IPS-18c (cell line): ENCODE results near the gene PGS1.

Source experiments
- H3K4me3 ChIP-seq: 2 replicates; pipeline ENCODE4 v1.7.0; 2013; ENCODE audit warnings: low read depth, mild to moderate bottlenecking, low read length, moderate library complexity; ENCODE audit not compliant: insufficient read depth
- H3K9me3 ChIP-seq: one replicate; pipeline ENCODE4 v1.6.1; 2013; ENCODE audit warnings: mild to moderate bottlenecking, low read length, moderate library complexity; ENCODE audit not compliant: control insufficient read depth, insufficient read depth

Gene PGS1

DNA sequence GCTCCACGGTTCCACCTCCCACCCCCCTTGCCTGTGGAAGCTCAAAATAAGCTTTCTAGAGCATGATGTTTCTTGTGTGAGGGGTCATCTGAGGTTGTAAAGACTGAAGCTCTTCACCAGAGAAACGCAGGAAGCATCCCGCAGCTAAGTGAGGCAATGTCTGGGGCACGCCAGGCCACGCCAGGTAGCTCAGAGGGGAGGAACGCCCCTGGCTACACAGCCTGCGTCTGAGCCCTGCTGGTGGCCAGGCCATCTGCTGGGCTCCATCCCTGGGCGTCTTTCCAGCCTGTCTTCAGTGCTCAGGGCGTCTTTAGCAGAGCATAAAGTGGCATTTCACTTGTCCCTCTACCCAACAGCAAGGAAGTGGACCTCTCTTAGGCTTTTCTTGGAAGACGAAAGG lies 33.8 kb upstream of the PGS1 start:
- H3K4me3 ChIP-seq = no peak overlapping the region
- H3K9me3 ChIP-seq = no peaks in the 10 kb centered on the region

DNA sequence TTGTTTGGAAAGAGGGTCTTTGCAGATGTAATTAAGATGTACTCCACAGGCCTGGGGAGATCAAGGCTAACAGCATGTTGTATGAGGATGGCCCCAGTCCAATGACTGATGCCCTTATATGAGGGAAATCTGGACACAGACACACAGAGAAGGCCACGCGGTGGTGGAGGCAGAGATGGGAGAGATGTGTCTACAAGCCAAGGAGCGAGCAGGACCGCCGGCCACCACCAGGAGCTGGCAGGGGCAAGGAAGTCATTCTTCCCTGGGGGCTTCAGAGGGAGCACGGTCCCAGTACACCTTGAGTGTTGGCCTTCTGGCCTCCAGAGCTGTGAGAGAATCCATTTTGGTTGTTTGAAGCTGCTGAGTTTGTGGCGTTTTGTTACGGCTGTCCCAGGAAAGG lies 33.3 kb upstream of the PGS1 start:
- no peak overlapping the region for H3K4me3 ChIP-seq

DNA sequence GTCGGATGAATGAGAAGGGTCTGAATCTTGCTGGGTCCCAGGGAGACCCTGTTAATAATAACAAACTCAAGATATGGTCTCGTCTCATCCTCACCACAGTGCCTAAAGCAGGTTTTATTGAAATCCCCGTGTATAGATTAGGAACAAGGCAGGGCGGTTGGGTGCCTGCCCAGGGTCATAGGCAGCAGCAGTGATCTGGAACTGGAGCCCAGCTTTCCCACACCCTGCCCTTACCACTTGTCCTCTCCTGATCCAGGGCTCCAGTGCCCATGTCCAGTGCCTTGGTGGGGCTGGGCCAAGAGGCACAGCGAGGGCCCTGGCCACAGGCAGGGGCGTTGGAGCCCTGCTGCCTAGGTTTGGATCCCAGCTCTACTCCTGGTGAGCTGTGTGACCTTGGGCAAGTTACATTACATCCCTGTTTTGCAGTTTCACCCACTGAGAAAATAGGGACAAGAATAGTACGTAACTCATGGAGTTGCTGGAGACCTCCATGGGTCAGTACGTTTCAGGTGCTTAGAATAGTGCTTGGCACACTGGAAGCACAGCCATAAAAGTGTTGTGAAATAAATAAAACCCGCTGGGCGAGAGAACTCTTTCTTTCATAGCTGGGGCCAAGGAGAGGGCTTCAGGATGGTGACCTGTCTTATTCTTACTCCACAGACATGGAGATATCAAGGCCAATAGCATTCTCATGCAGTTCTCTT lies 32.5 kb upstream of the PGS1 start:
- H3K4me3 ChIP-seq = no peak overlapping the region
- H3K9me3 ChIP-seq = peaks cover 2% of the 10 kb centered on the region

More for the DNA sequence above, 33.3 kb upstream of the PGS1 start:
- H3K9me3 ChIP-seq = no peaks in the 10 kb centered on the region

DNA sequence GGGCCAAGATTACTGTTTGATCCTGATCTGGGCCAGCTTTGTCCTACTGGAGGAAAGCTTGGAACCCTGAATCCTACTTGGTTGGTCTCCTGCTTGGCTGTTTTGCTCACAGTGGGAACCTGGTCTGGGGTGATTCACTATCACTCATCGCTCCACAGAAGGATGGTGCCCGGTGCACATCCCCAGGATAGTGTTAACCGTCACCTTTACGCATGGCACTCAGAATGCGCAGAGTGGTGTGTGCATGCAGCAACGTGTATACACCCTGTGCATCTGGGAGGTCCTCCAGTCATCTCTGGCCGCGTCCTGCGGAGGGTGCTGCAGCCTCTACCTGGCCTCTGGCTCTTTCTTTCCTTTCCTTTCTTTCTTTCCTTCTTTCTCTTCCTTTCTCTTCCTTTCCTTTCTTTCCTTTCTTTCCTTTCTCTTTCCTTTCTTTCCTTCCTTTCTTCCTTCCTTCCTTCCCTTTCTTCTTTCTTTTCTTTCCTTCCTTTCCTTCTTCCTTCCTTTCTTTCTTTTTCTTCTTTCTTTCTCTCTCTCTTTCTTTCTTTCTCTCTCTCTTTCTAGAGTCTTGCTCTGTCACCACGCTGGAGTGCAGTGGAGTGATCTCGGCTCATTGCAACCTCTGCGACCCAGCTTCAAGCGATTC lies 31.7 kb upstream of the PGS1 start:
- Histone ChIP-seq H3K4me3 (no peak overlapping the region), H3K9me3 (peaks cover 2% of the 10 kb centered on the region)

DNA sequence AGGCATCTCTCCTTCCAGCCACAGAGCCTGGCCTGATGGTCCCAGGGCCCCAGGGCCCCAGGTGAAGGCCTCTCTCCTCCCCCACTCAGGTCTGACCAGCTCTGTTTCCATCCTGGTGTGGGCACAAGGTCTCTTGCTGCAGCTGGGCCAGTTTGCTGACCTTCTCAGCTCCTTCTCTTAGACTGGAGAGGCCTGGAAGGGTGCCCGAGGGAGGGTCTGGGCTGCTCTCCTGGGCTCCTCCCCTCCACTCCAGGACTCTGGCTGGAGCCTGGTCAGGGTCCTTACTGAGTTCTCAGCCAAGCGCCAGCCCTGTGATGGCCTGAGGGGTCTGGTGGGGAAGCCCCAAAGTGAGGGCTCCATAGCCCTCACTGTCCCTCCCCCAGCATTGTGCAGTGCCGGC lies 31.0 kb upstream of the PGS1 start:
- peaks cover 2% of the 10 kb centered on the region for H3K9me3 ChIP-seq
- H3K4me3 ChIP-seq = no peak overlapping the region

DNA sequence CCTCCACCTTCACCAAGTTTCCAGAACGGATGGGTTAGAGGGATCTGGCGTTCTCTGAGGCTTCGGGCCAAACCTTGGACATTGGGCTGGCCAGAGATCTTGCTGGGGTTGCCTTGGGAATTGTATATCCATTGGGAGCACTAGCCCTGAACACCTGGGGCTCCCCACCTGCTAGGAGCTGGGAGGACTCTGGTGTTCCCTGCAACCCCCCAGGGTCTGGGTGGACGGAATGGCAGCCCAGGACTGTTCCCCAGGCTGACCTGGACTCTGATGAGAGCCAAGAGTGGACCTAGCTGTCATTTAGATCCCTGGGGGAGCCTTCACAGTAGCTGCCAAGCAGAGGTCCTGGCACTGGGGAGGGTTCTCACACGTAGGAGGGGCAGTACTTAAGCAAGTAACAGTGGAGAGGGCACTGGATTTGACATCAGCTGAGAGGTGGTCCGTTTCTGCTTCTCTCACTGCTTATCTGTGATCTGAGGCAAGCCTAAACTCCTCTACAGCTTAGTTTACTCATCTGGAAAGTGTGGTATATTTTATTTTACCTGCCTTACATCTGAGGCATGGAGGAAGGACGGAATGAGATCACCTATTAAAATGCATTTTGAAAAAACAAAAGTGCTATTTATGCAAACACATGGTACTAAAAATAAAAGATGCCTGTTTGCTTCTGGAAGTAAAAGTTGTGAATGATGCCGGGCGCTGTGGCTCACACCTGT lies 30.2 kb upstream of the PGS1 start:
- H3K4me3 ChIP-seq = no peak overlapping the region
- peaks cover 2% of the 10 kb centered on the region for H3K9me3 ChIP-seq

DNA sequence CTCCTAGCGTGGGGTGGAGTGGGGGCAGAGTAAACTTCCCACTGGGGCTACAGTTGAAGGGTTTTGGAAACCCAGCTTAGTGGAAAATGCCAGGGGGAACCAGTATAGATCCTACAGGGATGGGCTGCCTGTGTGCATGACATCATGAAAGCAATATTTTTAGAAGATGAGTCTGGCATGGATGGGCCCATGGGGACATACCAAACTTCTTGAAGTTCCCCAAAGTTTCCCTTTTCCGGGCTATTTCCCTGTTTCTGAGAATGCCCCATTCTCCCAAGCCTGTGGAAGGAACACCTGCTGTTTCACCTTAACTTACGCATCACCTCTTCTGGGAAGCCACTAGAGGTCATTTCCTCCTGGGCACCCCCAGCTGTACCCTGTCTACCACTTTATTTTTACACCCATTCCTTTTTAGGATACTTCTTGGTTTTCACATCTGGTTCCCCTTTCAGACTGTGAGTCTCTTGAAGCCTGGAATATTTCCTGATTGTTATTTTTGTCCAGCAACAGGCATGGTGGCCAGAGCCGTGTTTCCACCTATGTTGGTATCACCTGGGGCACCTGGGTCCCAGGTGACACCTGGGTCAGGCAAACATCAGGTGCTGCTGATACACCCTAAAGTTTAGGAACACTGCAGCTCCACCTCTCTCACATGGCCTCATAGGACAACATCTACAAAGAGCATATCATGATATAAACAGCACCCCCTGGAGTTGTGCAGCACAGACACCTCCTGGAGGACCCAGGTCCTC lies 28.4 kb upstream of the PGS1 start:
- no peak overlapping the region for H3K4me3 ChIP-seq
- peaks cover 2% of the 10 kb centered on the region for H3K9me3 ChIP-seq

DNA sequence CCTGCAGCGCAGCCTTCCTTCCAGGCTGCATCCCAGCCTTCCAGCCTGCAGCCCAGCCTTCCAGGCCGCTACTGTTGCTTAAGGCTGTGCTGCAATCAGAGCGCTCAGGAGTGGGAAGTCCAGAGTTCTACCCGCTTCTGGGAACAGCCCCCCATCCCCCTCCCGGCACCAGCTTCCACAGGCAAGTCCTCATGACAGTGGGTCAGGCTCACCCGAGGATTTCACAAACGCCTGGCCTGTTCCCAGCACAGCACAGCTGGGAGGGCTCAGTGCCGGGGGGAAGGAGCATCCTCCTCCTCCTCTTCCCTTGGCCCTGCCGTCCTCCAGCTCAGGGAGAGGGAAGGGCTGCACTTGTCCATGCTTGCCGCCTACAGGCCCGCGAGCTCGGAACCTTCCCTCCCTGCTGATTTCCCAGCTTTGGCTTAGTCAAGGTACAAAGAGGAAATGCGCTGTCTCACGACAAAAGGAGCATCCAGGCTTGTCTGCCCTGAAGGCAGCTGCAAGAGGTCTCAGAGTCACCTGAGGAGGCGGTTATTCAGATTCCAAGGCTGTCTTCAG lies 26.9 kb upstream of the PGS1 start:
- Histone ChIP-seq H3K9me3 (peaks cover 2% of the 10 kb centered on the region), H3K4me3 (no peak overlapping the region)

DNA sequence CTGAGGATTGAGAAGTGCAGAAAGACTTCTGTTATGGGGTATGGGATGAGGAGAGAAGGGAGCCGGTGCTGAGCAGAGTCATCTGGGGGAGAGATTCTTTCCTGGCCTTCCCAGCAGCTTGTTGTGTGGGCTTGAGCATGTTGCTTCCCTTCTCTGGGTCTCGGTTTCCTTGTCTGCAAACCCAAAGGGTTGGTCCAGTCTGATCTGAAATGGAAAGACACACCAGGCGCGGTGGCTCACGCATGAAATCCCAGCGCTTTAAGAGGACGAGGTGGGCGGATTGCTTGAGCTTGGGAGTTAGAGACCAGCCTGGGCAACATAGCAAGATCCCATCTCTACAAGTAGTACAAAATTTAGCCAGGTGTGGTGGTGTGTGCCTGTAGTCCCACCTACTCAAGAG lies 24.6 kb upstream of the PGS1 start:
- peaks cover 2% of the 10 kb centered on the region for H3K9me3 ChIP-seq
- H3K4me3 ChIP-seq = no peak overlapping the region

DNA sequence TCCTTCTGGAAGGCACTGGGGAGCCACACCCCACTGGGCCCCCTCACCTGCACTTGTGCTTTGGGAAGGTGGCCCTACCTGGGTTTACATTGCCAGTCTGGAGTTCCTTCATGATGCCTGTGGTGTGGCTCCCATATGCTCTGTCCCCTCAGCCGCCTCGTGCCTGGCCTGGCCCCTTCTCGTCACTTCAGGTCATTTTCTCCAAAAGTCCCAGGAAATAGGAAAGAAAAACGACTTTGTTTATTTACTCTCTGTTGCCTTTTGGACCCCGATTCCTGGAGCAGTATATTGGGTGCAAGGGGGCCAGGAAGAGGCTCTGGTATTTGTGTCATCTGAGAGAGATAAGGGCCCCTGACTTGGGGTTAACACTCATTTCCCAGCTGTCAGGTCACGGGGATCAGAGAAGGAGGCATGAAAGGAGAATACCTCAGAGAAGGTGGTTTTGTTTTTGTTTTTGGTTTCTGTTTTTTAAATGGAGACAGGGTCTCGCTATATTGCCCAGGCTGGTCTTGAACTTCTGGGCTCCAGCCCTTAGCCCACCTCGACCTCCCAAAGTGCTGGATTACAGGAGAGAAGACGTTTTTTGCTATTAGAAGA lies 23.3 kb upstream of the PGS1 start:
- H3K9me3 ChIP-seq = peaks cover 4% of the 10 kb centered on the region
- no peak overlapping the region for H3K4me3 ChIP-seq

DNA sequence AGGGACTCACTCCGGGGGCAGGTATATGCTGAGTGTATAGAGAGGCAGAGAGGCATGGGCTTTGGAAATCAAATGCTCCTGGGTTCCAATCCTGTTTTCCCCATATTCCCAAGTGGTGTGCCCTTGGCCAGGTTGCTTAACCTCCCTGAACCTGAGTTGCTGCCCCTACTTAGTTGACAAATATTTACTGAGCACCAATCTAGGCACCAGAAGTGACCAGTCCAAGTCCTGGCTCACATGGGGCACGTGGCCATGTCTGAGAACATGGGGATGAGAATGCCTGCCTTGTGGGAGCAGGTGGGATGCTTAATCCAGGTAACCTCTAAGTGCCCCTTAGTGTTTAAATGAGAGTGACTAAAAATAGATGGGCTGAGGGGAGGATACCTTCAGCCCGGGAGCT lies 22.7 kb upstream of the PGS1 start:
- Histone ChIP-seq H3K9me3 (peaks cover 2% of the 10 kb centered on the region), H3K4me3 (no peak overlapping the region)

DNA sequence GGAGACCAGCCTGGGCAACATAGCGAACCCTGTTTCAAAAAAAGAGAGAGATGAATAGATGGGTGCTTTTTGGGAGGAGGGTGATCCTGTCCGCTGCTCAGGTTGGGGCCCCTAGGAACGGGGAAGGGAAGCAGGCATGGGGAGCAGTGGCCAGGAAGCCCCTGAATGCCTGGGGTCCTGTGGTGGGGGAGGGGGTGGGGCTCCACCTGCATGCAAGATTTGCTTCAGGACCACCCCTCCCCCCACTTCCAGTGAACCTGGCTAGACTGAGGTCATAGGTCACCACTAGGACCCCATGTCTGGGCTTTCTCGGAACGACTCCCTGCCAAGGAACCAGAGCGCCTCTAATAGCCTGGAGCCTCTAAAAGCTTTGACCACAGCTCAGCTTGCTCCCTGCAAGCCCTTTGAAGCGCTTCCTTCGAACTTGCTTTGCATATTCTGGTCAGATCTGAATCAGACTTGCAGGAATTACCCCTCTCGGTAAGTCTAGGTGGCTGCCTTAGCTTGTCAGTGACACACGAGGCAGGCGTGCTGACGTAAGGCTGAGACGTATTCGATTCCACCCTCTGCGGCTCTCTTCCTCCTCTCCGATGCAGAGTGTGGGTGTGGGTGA lies 22.2 kb upstream of the PGS1 start:
- Histone ChIP-seq H3K9me3 (peaks cover 2% of the 10 kb centered on the region), H3K4me3 (0 out of 2 replicates have a peak overlapping the region, but pooled peaks have one; percentile 15)

DNA sequence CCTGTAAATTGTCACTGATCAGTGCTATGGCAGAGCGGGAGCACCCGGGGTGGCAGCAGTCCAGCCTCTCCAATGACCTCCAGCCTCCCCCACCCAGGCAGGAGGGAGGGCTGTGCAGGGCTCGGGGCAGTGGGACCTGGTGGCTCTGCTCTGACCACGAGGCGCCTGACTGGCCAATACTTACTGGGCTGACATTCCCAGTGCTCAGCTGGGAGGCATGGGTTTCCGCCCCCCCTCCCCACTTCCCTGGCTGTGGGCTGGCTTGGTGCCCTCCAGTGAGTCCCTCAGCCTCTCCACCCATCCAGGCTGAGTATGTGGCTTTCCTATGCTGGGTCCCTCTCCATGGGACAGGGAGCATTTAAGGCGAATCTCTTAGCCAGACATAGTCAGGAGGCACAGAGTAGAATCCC lies 21.3 kb upstream of the PGS1 start:
- Histone ChIP-seq H3K9me3 (peaks cover 2% of the 10 kb centered on the region), H3K4me3 (no peak overlapping the region)

DNA sequence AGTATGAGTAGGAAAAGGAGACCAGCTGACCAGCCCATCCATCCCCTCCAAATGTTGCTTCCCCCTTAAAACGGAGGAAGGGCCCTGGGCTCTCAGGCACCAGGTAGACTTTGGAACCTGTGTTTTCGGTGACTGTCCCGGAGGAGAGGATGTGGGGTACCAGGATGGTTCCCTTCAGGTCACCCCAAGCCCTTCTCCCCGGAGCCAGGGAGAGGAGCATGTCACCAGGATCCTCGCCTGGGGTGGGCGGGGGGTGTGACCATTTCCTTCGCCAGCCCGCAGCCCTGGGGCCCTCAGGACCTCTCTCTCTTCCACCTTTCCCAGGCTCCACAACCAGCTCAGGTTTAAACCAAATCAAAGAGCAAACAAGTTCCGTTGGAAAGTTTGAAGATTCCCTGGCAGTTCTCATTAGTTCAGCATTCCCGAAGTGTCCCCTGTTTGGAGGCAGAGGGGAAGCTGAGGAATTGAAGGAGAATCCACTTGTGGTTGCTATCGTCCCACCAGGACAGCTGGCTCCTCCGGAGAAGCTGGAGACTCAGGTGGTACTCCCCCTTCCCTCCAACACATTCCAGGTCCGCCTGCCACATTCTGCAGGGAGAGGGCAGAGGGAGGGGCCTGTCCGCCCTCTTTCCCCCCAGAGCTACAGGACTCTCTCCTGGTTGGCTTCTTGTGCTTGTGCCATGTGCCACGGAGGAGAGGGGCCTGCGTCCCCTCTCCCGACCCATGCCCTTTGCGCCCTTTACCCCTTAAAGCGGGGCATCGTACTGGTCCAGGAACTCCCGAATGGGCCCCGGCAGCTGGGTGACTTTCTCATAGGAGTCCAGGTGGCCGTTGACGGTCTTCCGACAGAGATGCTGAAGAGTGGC lies 20.5 kb upstream of the PGS1 start:
- H3K4me3 ChIP-seq = peak overlapping the region; percentile 80
- peaks cover 2% of the 10 kb centered on the region for H3K9me3 ChIP-seq

DNA sequence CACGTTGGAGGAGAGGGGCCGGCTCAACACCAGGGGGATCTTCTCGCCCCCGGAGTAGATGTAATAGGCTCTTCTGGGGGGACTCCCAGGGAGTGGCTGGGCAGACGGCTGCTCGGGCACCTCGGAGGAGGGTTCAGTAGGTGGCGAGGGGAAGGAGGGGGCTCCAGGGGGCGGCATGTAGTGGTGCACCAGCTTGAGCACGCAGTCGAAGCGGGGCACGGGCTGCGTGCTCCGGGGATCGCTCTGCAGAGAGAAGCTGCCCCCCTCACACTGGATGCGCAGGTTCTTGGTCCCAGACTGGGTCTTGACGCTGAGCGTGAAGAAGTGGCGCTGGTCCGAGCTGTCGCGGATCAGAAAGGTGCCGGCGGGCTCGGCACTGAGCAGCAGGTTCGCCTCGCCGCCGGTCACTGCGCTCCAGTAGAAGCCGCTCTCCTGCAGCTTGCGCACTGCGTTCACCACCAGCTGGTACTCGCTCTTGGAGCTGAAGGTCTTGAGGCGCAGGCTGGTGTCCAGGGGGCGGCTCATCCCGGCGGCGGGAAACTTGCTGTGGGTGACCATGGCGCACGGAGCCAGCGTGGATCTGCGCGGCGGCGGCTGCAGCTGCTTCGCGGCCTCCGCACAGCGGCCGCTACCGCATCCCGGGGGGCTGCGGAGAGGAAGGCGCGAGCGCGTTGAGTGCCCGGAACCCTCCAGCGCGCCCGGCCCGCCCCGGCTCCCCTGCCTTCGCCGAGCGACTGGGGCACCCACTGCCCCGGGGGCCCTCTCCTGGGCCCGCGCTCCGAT lies 19.7 kb upstream of the PGS1 start:
- Histone ChIP-seq H3K9me3 (peaks cover 2% of the 10 kb centered on the region), H3K4me3 (peak overlapping the region; percentile 80)
